ENCODE measurements around the gene SPACA9. TPM values are rescaled to one million over a fixed set of nuclear protein-coding genes. Genes with fewer than 3 reads are reported as not detected.

The SPACA9 gene
- total and polyA plus RNA-seq, 2 experiments from 2014 or later = 1.1 to 1.5 TPM

DNA sequence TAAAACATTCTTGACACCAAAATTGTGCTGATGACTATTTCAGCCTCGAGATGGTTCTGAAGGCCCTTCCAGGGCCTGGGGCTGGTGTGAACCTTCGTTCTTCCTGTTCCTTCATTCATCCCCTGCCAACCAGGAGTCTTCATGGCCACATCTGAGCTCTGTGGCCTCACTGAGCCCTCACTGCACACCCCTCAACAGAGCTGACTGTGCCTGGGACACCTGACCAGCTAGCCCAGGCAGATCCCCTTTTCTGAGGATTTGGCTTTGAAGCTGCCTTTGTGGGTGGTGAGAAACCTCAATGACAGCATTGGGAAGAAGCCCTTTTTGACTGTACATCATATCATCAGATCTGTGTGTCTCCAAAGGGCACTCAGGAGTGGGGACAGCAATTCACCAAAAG lies 14.4 kb upstream of the SPACA9 start (continued):
- TF ChIP-seq, protein P1, sequence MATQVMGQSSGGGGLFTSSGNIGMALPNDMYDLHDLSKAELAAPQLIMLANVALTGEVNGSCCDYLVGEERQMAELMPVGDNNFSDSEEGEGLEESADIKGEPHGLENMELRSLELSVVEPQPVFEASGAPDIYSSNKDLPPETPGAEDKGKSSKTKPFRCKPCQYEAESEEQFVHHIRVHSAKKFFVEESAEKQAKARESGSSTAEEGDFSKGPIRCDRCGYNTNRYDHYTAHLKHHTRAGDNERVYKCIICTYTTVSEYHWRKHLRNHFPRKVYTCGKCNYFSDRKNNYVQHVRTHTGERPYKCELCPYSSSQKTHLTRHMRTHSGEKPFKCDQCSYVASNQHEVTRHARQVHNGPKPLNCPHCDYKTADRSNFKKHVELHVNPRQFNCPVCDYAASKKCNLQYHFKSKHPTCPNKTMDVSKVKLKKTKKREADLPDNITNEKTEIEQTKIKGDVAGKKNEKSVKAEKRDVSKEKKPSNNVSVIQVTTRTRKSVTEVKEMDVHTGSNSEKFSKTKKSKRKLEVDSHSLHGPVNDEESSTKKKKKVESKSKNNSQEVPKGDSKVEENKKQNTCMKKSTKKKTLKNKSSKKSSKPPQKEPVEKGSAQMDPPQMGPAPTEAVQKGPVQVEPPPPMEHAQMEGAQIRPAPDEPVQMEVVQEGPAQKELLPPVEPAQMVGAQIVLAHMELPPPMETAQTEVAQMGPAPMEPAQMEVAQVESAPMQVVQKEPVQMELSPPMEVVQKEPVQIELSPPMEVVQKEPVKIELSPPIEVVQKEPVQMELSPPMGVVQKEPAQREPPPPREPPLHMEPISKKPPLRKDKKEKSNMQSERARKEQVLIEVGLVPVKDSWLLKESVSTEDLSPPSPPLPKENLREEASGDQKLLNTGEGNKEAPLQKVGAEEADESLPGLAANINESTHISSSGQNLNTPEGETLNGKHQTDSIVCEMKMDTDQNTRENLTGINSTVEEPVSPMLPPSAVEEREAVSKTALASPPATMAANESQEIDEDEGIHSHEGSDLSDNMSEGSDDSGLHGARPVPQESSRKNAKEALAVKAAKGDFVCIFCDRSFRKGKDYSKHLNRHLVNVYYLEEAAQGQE (IDR thresholded peaks at IDR 0.05; ENCODE audit: unreplicated experiment) = no peak
- TF ChIP-seq, protein P2, sequence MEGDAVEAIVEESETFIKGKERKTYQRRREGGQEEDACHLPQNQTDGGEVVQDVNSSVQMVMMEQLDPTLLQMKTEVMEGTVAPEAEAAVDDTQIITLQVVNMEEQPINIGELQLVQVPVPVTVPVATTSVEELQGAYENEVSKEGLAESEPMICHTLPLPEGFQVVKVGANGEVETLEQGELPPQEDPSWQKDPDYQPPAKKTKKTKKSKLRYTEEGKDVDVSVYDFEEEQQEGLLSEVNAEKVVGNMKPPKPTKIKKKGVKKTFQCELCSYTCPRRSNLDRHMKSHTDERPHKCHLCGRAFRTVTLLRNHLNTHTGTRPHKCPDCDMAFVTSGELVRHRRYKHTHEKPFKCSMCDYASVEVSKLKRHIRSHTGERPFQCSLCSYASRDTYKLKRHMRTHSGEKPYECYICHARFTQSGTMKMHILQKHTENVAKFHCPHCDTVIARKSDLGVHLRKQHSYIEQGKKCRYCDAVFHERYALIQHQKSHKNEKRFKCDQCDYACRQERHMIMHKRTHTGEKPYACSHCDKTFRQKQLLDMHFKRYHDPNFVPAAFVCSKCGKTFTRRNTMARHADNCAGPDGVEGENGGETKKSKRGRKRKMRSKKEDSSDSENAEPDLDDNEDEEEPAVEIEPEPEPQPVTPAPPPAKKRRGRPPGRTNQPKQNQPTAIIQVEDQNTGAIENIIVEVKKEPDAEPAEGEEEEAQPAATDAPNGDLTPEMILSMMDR (conservative IDR thresholded peaks at IDR 0.05; ENCODE audit: low read depth in 2 of 2) = no peak
- no peak for TF ChIP-seq EZH2 (IDR thresholded peaks at IDR 0.05; ENCODE audit: low read depth, unreplicated experiment)
- no peak for TF ChIP-seq CREB1 (CRISPR knock-in tag; IDR thresholded peaks at IDR 0.05; ENCODE audit: low read depth)
- TF ChIP-seq, protein P3, sequence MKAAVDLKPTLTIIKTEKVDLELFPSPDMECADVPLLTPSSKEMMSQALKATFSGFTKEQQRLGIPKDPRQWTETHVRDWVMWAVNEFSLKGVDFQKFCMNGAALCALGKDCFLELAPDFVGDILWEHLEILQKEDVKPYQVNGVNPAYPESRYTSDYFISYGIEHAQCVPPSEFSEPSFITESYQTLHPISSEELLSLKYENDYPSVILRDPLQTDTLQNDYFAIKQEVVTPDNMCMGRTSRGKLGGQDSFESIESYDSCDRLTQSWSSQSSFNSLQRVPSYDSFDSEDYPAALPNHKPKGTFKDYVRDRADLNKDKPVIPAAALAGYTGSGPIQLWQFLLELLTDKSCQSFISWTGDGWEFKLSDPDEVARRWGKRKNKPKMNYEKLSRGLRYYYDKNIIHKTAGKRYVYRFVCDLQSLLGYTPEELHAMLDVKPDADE (IDR thresholded peaks at IDR 0.05) = no peak
- no peak for TF ChIP-seq NANOG (IDR thresholded peaks at IDR 0.05; ENCODE audit: borderline replicate concordance)
- no peak for TF ChIP-seq ZNF331 (CRISPR knock-in tag; IDR thresholded peaks at IDR 0.05; ENCODE audit: low read depth)
- no peak for TF ChIP-seq EZH2phosphoT487 (IDR thresholded peaks at IDR 0.05; ENCODE audit: unreplicated experiment)

DNA sequence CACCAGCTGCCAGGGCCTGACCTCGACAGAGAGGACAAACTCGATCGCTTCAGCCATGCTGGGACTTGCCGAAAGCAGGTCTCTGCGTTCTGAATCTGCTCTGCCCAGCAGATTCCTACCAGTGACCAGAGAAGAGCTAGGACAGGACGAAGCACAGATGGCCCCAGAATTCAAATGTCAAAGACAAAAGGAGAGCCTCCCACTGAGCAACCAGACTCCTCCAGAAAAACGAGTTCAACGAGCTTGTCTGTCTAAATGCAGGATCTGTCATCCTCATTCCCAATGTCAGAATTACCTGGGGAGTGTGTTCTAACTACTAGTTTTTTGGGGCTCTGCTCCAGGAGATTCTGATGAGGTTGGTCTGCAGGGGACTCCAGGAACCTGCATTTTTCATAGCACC lies 14.0 kb upstream of the SPACA9 start:
- no peak overlapping the region for H2AFZ ChIP-seq
- no peaks in the 10 kb centered on the region for H3K27me3 ChIP-seq (ENCODE audit: insufficient read depth)
- peak; percentile 35; the same call in 1 of the 3 replicates for ATAC-seq
- Mint-ChIP-seq H3K36me3 (ENCODE audit: low read depth) (no peaks in the 10 kb centered on the region), H3K9me3 (no peaks in the 10 kb centered on the region), H3K4me1 (peaks cover 10% of the 10 kb centered on the region), H3K27me3 (ENCODE audit: insufficient read depth, low read depth, poor library complexity) (peaks cover 2% of the 10 kb centered on the region), H3K27ac (no peak overlapping the region), H3K4me3 (no peak overlapping the region)
- H4K20me1 ChIP-seq (replicated peaks; ENCODE audit: insufficient read depth) = no peaks in the 10 kb centered on the region
- H3F3A ChIP-seq (replicated peaks; ENCODE audit: low read depth) = no peaks in the 10 kb centered on the region
- H3K79me2 ChIP-seq (replicated peaks; ENCODE audit: insufficient read depth) = no peaks in the 10 kb centered on the region
- no peak overlapping the region for H3K4me3 ChIP-seq
- H3K36me3 ChIP-seq (ENCODE audit: insufficient read depth) = no peaks in the 10 kb centered on the region
- 0 out of 2 replicates have a peak overlapping the region, but pooled peaks have one; percentile 14 for H3K4me2 ChIP-seq
- H3K27ac ChIP-seq (ENCODE audit: low read depth) = no peak overlapping the region
- peaks cover 5% of the 10 kb centered on the region; the same call in 1 of the 2 replicates for H3K9me2 ChIP-seq (ENCODE audit: insufficient read depth)
- H3K4me1 ChIP-seq (ENCODE audit: insufficient read depth) = no peaks in the 10 kb centered on the region; the same call in 1 of the 2 replicates
- no peak for DNase-seq (ENCODE audit: low spot score)
- no peak for TF ChIP-seq POLR2AphosphoS5 (IDR thresholded peaks at IDR 0.05; ENCODE audit: low read depth)
- no peak for TF ChIP-seq CREB1 (CRISPR knock-in tag; IDR thresholded peaks at IDR 0.05; ENCODE audit: low read depth)
- no peak for TF ChIP-seq NANOG (IDR thresholded peaks at IDR 0.05; ENCODE audit: borderline replicate concordance)
- TF ChIP-seq ZNF331 (CRISPR knock-in tag; IDR thresholded peaks at IDR 0.05; ENCODE audit: low read depth) = no peak
- TF ChIP-seq, protein P1 (IDR thresholded peaks at IDR 0.05; ENCODE audit: unreplicated experiment) = no peak
- no peak for TF ChIP-seq STAT1 (IDR thresholded peaks at IDR 0.05; ENCODE audit: unreplicated experiment)
- TF ChIP-seq, protein P2 (conservative IDR thresholded peaks at IDR 0.05; ENCODE audit: low read depth in 2 of 2) = no peak
- no peak for TF ChIP-seq EZH2 (IDR thresholded peaks at IDR 0.05; ENCODE audit: low read depth, unreplicated experiment)
- TF ChIP-seq, protein P3 (IDR thresholded peaks at IDR 0.05) = no peak
- no peak for TF ChIP-seq EZH2phosphoT487 (IDR thresholded peaks at IDR 0.05; ENCODE audit: unreplicated experiment)

Data from GM23338 (cell line).